Karpas-422 (cell line): ENCODE results near the gene AMPD3. TPM values are rescaled to one million over a fixed set of nuclear protein-coding genes. Genes with fewer than 3 reads are reported as not detected.

Experiments
- DNase-seq: peaks from one replicate; pipeline ENCODE4 v3.0.0-alpha.2; 2015
- H2AFZ ChIP-seq: fragments of 200-600 bp; sonication (generic); 2 replicates; pipeline ENCODE4 v1.6.1; 2014; ENCODE audit warnings: antibody characterized with exemption, low read length, mixed read lengths
- H3K27ac ChIP-seq: fragments of 200-600 bp; sonication (generic); 2 replicates; pipeline ENCODE4 v1.5.1; 2014; ENCODE audit warnings: mild to moderate bottlenecking, low read length, moderate library complexity
- H3K27me3 ChIP-seq: fragments of 200-600 bp; sonication (generic); 2 replicates; pipeline ENCODE4 v1.6.1; 2014; ENCODE audit warnings: low read length, mixed read lengths
- H3K36me3 ChIP-seq: fragments of 200-600 bp; sonication (generic); 2 replicates; pipeline ENCODE4 v1.6.1; 2014; ENCODE audit warnings: low read length, mixed read lengths; ENCODE audit not compliant: insufficient read depth
- H3K4me1 ChIP-seq: fragments of 200-600 bp; sonication (generic); 2 replicates; pipeline ENCODE4 v1.6.1; 2014; ENCODE audit warnings: mild to moderate bottlenecking, low read length, mixed read lengths
- H3K4me2 ChIP-seq: fragments of 200-600 bp; sonication (generic); 2 replicates; pipeline ENCODE4 v1.6.1; 2014; ENCODE audit warnings: low read length, low read depth, mild to moderate bottlenecking; ENCODE audit not compliant: poor library complexity, severe bottlenecking
- H3K4me3 ChIP-seq: fragments of 200-600 bp; sonication (generic); 2 replicates; pipeline ENCODE4 v1.5.1; 2014; ENCODE audit warnings: mild to moderate bottlenecking, antibody characterized with exemption, low read length, mixed read lengths
- H3K79me2 ChIP-seq: fragments of 200-600 bp; sonication (generic); 2 replicates; pipeline ENCODE4 v1.6.1; 2014; ENCODE audit warnings: mild to moderate bottlenecking, low read length, mixed read lengths
- H3K9ac ChIP-seq: fragments of 200-600 bp; sonication (generic); 2 replicates; pipeline ENCODE4 v1.6.0; 2014; ENCODE audit warnings: low read length
- H3K9me2 ChIP-seq: fragments of 200-600 bp; sonication (generic), shearing (Covaris generic); replicated peaks from 2 replicates; pipeline ENCODE4 v1.6.0; 2014; ENCODE audit warnings: mild to moderate bottlenecking, low read length, moderate library complexity; ENCODE audit not compliant: insufficient read depth
- H3K9me3 ChIP-seq: fragments of 300-700, 200-600 bp; sonication (generic); 2 replicates; pipeline ENCODE4 v1.6.1; 2014; ENCODE audit warnings: low read length, mixed read lengths
- H4K20me1 ChIP-seq: fragments of 200-600 bp; sonication (generic); 2 replicates; pipeline ENCODE4 v1.6.1; 2014; ENCODE audit warnings: mild to moderate bottlenecking, antibody characterized with exemption, low read length, low read depth; ENCODE audit not compliant: insufficient read depth
- total RNA-seq: library from RNA; depleted of rRNA; stranded (reverse); fragments of >200 nt; shearing (Covaris generic); gene quantifications from 2 replicates; pipeline ENCODE4 v1.2.3, GENCODE V29; 2014; ENCODE audit warnings: low replicate concordance

Gene AMPD3
- total RNA-seq, 1 experiment from 2014 or later: 12.5 TPM

GRCh38 chr11:10483174-10483573, 28.1 kb downstream of the AMPD3 start:
- Histone ChIP-seq H3K79me2 (no peaks in the 10 kb centered on the region), H3K4me3 (no peak overlapping the region), H3K27me3 (no peaks in the 10 kb centered on the region), H3K9me2 (no peaks in the 10 kb centered on the region), H3K9me3 (no peaks in the 10 kb centered on the region), H4K20me1 (no peaks in the 10 kb centered on the region), H3K4me1 (peaks cover 4% of the 10 kb centered on the region), H3K27ac (no peak overlapping the region), H2AFZ (no peak overlapping the region), H3K9ac (no peak overlapping the region), H3K4me2 (no peak overlapping the region), H3K36me3 (no peaks in the 10 kb centered on the region)
- DNase-seq: no peak

- no peak overlapping the region for H3K4me2 ChIP-seq
- no peaks in the 10 kb centered on the region for H3K79me2 ChIP-seq
- no peaks in the 10 kb centered on the region for H3K9me3 ChIP-seq
- no peaks in the 10 kb centered on the region for H3K36me3 ChIP-seq
- no peaks in the 10 kb centered on the region for H3K27me3 ChIP-seq
- H3K4me3 ChIP-seq: no peak overlapping the region
- H3K27ac ChIP-seq: no peak overlapping the region
- no peaks in the 10 kb centered on the region for H3K9me2 ChIP-seq
- H4K20me1 ChIP-seq: no peaks in the 10 kb centered on the region
- no peak for DNase-seq
- no peak overlapping the region for H3K9ac ChIP-seq
- H3K4me1 ChIP-seq: no peaks in the 10 kb centered on the region
- H2AFZ ChIP-seq: no peak overlapping the region
Observed at GRCh38 chr11:10483584-10483983, 28.5 kb downstream of the AMPD3 start.

- no peak overlapping the region for H3K9ac ChIP-seq
- H3K36me3 ChIP-seq: no peaks in the 10 kb centered on the region
- H3K4me3 ChIP-seq: no peak overlapping the region
- no peaks in the 10 kb centered on the region for H4K20me1 ChIP-seq
- no peak overlapping the region for H3K27ac ChIP-seq
- H3K4me2 ChIP-seq: no peak overlapping the region
- no peaks in the 10 kb centered on the region for H3K9me2 ChIP-seq
- H3K27me3 ChIP-seq: no peaks in the 10 kb centered on the region
- H3K4me1 ChIP-seq: no peaks in the 10 kb centered on the region
- H3K9me3 ChIP-seq: no peaks in the 10 kb centered on the region
- no peak overlapping the region for H2AFZ ChIP-seq
- H3K79me2 ChIP-seq: no peaks in the 10 kb centered on the region
- DNase-seq: no peak
Observed at GRCh38 chr11:10484461-10485180, 29.6 kb downstream of the AMPD3 start.

- Histone ChIP-seq H3K4me3 (no peak overlapping the region), H3K9me2 (no peaks in the 10 kb centered on the region), H3K27ac (no peak overlapping the region), H3K9me3 (no peaks in the 10 kb centered on the region), H2AFZ (no peak overlapping the region), H3K4me1 (no peaks in the 10 kb centered on the region), H3K27me3 (no peaks in the 10 kb centered on the region), H4K20me1 (no peaks in the 10 kb centered on the region), H3K79me2 (no peaks in the 10 kb centered on the region), H3K36me3 (0 out of 2 replicates have a peak, but pooled peaks cover 5% of the 10 kb centered on the region), H3K4me2 (no peak overlapping the region), H3K9ac (no peak overlapping the region)
- no peak for DNase-seq
Observed at GRCh38 chr11:10485646-10486045, 30.6 kb downstream of the AMPD3 start.

- Histone ChIP-seq H3K27me3 (no peaks in the 10 kb centered on the region), H3K79me2 (no peaks in the 10 kb centered on the region), H3K4me1 (no peaks in the 10 kb centered on the region), H2AFZ (no peak overlapping the region), H3K9ac (no peak overlapping the region), H3K4me2 (no peak overlapping the region), H3K9me3 (no peaks in the 10 kb centered on the region), H4K20me1 (no peaks in the 10 kb centered on the region), H3K36me3 (0 out of 2 replicates have a peak, but pooled peaks cover 6% of the 10 kb centered on the region), H3K4me3 (no peak overlapping the region), H3K9me2 (no peaks in the 10 kb centered on the region), H3K27ac (no peak overlapping the region)
- DNase-seq: no peak
Observed at GRCh38 chr11:10486161-10486840, 31.2 kb downstream of the AMPD3 start.

GRCh38 chr11:10487002-10487647, 32.1 kb downstream of the AMPD3 start:
- no peak overlapping the region for H3K27ac ChIP-seq
- H3K9me2 ChIP-seq: no peaks in the 10 kb centered on the region
- H3K79me2 ChIP-seq: no peaks in the 10 kb centered on the region
- H3K9ac ChIP-seq: no peak overlapping the region
- H4K20me1 ChIP-seq: no peaks in the 10 kb centered on the region
- H3K36me3 ChIP-seq: 0 out of 2 replicates have a peak, but pooled peaks cover 6% of the 10 kb centered on the region
- no peak overlapping the region for H3K4me3 ChIP-seq
- no peak for DNase-seq
- H2AFZ ChIP-seq: no peak overlapping the region
- no peaks in the 10 kb centered on the region for H3K4me1 ChIP-seq
- H3K9me3 ChIP-seq: no peaks in the 10 kb centered on the region
- H3K27me3 ChIP-seq: no peaks in the 10 kb centered on the region
- no peak overlapping the region for H3K4me2 ChIP-seq

GRCh38 chr11:10488121-10488933, 33.3 kb downstream of the AMPD3 start:
- Histone ChIP-seq H3K9ac (no peak overlapping the region), H3K4me3 (no peak overlapping the region), H3K27me3 (no peaks in the 10 kb centered on the region), H3K9me2 (no peaks in the 10 kb centered on the region), H3K27ac (no peak overlapping the region), H3K79me2 (no peaks in the 10 kb centered on the region), H4K20me1 (no peaks in the 10 kb centered on the region), H3K9me3 (no peaks in the 10 kb centered on the region), H3K4me2 (no peak overlapping the region), H3K36me3 (0 out of 2 replicates have a peak, but pooled peaks cover 6% of the 10 kb centered on the region), H3K4me1 (no peaks in the 10 kb centered on the region), H2AFZ (no peak overlapping the region)
- DNase-seq: no peak
